Ureter (tissue), 1 donor: Measurements from ENCODE around the gene ZNF224. TPM values are rescaled to one million over a fixed set of nuclear protein-coding genes. Genes with fewer than 3 reads are reported as not detected.
A peak's percentile ranks its signal among the peaks of the same experiment; 100 is the strongest.

Source experiments
- DNase-seq: peaks from one replicate; pipeline ENCODE4 v3.0.0-alpha.2; 2020; ENCODE audit warnings: low spot score
- total RNA-seq: library from RNA; stranded (reverse); gene quantifications from one replicate; pipeline ENCODE4 v1.2.4, GENCODE V29; 2023
- donor health status: DM: yes; HTN: yes; CAD: no.

ZNF224 gene
- total RNA-seq, 1 donor from 2014 or later: 32.6 TPM

DNA sequence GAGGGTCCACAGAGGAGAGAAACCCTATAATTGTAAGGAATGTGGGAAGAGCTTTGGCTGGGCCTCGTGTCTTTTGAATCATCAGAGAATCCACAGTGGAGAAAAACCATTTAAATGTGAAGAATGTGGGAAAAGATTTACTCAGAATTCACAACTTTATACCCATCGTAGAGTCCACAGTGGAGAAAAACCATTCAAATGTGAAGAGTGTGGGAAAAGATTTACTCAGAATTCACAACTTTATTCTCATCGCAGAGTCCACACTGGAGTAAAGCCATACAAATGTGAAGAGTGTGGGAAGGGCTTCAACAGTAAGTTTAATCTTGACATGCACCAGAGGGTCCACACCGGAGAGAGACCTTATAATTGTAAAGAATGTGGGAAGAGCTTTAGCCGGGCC, 37.8 kb downstream of the ZNF224 start:
- no peak for DNase-seq

DNA sequence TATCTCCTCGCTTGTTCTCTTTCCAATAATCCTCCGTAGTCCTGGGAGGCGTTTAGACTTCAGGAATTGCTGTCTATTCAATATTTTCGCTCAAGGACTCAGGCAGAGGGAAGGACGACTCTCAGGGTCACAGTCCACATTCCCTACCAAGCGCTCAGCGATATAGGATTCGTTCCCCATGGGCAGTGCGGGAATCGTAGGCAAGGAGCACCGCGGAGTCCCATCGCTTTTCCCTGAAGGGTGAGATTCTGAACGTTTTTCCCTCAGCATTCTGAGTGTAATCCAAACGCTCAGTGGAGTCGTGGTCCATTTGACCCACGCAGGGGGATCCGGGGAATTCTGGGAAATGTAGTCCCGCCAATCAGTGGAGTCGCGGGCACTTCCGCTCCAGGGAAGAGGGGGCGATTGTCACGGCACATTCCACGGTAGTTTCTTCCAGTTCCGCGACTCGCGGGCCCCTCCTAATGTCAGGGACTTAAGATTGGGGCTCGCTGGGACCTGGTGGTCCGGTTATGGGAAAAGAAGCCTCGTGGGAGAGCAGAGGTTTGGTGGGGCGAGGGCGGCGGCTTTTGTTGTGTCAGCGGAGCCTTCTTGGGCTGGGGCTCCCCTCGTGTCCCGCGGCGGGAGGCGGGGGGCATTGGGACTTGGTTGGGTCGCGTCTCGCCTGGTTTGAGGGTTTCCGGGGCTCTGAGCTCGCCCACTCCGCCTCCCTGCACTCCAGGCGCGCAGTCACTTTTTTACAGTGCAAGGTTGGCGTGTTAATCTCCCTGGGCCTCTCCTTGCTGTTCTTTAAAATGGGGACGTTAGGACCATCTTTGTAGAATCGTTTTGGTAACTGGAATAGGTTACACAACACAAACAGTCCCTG, 47.3 kb downstream of the ZNF224 start, which contains the start of gene ZNF234:
ZNF234 (plus strand) TSS at position 364 of the 868 bp plus-strand sequence. CDS start 3,079 bp downstream, outside the sequence.
- DNase-seq: peak; percentile 80

DNA sequence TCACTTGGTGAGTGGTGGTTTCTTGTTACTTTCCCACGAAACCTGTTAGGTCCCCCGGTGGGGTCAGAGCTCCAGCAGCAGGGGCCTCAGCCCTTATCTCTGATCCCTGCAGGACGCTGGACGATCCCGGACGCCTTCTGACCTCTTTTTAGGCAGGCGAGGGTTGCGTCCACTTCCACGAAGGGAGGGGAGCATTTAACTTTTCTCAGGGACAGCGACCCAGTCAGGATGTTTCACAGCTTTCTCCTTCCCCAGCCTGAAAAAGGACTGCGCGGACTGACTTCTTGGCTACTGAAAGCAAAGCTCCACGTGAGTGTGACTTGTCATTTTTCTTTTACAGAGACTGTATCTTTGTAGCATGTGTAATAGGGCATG, 47.9 kb downstream of the ZNF224 start:
- no peak for DNase-seq

GRCh38 chr19:44149776-44150175, 55.6 kb downstream of the ZNF224 start:
- DNase-seq: no peak

GRCh38 chr19:44151491-44151890, 57.3 kb downstream of the ZNF224 start:
- DNase-seq: no peak

DNA sequence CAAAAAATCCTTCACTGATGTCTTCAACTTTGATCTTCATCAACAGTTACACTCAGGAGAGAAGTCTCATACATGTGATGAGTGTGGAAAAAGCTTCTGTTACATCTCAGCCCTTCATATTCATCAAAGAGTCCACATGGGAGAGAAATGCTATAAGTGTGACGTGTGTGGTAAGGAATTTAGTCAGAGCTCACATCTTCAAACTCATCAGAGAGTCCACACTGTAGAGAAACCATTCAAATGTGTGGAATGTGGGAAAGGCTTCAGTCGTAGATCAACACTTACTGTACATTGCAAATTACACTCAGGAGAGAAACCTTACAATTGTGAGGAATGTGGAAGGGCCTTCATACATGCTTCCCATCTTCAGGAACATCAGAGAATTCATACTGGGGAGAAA, 62.3 kb downstream of the ZNF224 start:
- no peak for DNase-seq

Other genes starting within 250 kb of the ZNF224 start
- 4.8 TPM for gene ZNF404, start 210.4 kb upstream of the ZNF224 start, total RNA-seq
- gene ZNF45, start 159.1 kb upstream of the ZNF224 start, total RNA-seq: 15.9 TPM
- gene ZNF221, start 143.1 kb upstream of the ZNF224 start, total RNA-seq: 6.8 TPM
- gene ZNF155, start 110.2 kb upstream of the ZNF224 start, total RNA-seq: 9.1 TPM
- 8.8 TPM for gene ZNF230, start 91.4 kb upstream of the ZNF224 start, total RNA-seq
- gene ZNF222, start 69.0 kb upstream of the ZNF224 start, total RNA-seq: 4.9 TPM
- 16.9 TPM for gene ZNF223, start 42.3 kb upstream of the ZNF224 start, total RNA-seq
- gene ZNF284, start 22.2 kb upstream of the ZNF224 start, total RNA-seq: 2.0 TPM
- 5.1 TPM for gene ZNF225, start 19.0 kb downstream of the ZNF224 start, total RNA-seq
- 16.1 TPM for gene ZNF234, start 47.2 kb downstream of the ZNF224 start, total RNA-seq
- gene ZNF226, start 70.7 kb downstream of the ZNF224 start, total RNA-seq: 30.8 TPM
- gene ZNF227, start 118.2 kb downstream of the ZNF224 start, total RNA-seq: 22.4 TPM
- gene ZNF233, start 165.5 kb downstream of the ZNF224 start, total RNA-seq: 2.5 TPM
- 8.4 TPM for gene ZNF235, start 210.7 kb downstream of the ZNF224 start, total RNA-seq